PC-3 (cell line): ENCODE results near the gene TP63.

Experiments used
- CTCF ChIP-seq: fragments of 300-600 bp; sonication (generic); conservative IDR thresholded peaks from 2 replicates; pipeline ENCODE4 v1.5.1; 2017; ENCODE audit warnings: antibody characterized with exemption, low read depth, mild to moderate bottlenecking, low read length
- EZH2 ChIP-seq: fragments of 300-600 bp; sonication (generic); IDR thresholded peaks from one replicate; pipeline ENCODE4 v1.6.1; 2017; ENCODE audit warnings: antibody characterized with exemption, mild to moderate bottlenecking, low read length; ENCODE audit not compliant: unreplicated experiment
- EZH2phosphoT487 ChIP-seq: fragments of 300-600 bp; sonication (generic); IDR thresholded peaks from 2 replicates; pipeline ENCODE4 v1.6.1; 2018; ENCODE audit warnings: mild to moderate bottlenecking, antibody characterized with exemption, low read length, borderline replicate concordance

DNA sequence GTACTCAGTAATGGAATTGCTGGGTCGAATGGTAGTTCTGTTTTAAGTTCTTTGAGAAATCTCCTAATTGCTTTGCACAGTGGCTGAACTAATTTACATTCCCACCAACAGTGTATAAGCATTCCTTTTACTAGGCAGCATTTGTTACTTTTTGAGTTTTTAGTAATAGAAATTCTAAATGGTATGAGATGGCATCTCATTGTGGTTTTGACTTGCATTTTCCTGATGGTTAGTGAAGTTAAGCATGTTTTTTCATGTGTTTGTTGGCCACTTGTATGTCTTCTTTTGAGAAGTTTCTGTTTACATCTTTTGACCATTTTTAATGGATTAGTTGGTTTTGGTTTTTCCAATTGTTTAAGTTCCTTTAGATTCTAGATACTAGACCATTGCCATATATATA, 28.4 kb downstream of the TP63 start:
- no peak for TF ChIP-seq CTCF
- no peak for TF ChIP-seq EZH2phosphoT487
- no peak for TF ChIP-seq EZH2
